Activated T-cell treated with anti-CD3 and anti-CD28 coated beads, Interleukin-2, amount 50 U/mL, for 1 hour (primary cell): ENCODE results near the gene GFM1.

Source experiments
- DNase-seq: peaks from one replicate; pipeline ENCODE4 v3.0.0-alpha.2; 2020

GFM1 gene

DNA sequence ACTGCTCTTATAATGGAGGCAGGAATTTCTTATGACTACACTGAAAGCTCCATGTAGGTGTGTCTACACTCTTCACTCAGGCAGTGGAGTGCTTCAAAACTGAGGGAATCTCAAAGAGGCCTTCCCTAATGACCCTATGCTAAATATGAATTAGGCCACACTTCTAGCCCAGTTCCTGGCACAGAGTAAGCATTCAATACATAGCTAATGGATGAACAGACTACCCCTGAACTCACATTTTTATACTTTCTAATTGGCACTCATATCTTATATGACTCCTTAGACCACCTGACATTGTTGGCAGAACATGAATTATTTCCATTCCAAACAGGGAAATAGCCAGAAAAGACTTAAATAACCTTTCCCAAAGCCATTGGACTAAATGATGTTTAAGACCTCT, 84.5 kb downstream of the GFM1 start:
- DNase-seq = no peak

- DNase-seq = no peak
Measured at GRCh38 chr3:158731486-158731885, 87.2 kb downstream of the GFM1 start.

GRCh38 chr3:158731938-158732855, 87.9 kb downstream of the GFM1 start, which contains the start of gene RARRES1:
TSS of gene RARRES1 (minus strand) at chr3:158732457. CDS start at chr3:158732415, 42 bp downstream.
- peak; percentile 31 for DNase-seq

- DNase-seq = no peak
Measured at GRCh38 chr3:158732856-158733200, 88.5 kb downstream of the GFM1 start.

GRCh38 chr3:158733656-158734055, 89.3 kb downstream of the GFM1 start:
- DNase-seq = no peak

GRCh38 chr3:158735296-158736033, 91.1 kb downstream of the GFM1 start:
- no peak for DNase-seq

DNA sequence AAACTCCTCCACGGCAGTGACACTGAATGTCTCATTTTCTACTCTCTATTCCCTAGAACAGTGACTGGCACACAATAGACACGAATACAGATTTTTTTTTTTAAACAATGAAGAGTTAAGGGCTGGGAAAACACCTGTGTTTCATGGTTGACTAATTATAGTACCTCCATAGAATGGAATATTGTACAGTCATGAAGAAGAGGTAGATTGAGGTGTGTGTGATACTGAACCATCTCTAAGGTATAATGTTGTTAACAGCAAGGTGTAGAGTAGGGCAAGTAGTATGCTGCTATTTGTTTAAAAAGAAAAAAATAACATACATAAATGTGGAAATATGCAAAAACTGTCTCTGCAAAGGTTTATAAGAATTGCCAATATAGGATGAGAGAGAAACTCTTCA, 93.1 kb downstream of the GFM1 start:
- no peak for DNase-seq

DNA sequence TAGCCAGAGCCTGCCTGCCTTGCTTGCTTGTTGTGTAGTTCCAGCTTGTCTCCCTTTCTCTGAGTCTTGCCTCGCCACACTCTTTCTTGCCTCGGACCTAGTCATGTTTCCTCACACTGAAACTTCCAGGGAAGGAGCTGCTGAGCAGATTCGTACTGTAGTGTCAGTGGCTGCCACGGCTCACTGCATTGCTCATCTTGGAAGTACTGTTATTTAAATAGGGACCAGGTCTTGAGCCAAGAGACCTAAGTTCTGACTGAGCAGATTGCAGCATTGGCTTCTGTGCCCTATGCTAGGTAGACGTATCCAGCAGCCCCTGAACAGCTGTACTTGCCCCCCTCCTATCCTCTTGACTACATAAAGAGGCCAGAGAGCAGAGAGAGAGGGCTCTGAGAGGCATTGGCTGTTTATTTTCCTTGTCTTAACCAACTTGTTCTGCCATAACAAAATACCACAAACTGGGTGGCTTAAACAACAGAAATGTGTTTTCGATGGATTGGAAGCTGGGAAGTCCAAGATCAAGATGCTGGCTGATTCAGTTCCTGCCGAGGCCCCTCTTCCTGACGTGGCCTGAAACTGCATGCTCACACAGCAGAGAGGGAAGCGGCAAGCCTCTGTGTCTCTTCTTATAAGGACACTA, 93.8 kb downstream of the GFM1 start:
- no peak for DNase-seq

- DNase-seq = no peak
Measured at GRCh38 chr3:158738653-158739052, 94.3 kb downstream of the GFM1 start.

DNA sequence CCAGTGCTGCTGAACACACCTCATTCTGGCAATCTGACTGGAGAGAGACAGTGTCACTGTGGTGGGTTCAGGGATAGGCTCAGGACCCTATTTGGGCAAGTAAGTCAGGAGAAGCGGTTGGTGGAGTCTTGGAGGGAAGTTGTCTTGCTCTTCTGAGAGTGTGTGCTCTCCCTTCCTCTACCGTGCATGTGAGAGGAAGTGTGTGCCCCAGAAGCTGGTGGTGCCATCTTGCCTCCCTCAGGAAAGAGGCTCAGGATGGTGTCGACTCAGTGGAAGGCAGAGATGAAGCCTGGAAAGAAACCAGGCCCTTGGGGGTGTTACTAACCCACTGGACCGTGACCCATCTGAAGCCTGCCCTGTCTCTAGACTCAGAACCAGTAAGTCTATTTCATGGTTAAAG, 94.8 kb downstream of the GFM1 start:
- DNase-seq = no peak

DNA sequence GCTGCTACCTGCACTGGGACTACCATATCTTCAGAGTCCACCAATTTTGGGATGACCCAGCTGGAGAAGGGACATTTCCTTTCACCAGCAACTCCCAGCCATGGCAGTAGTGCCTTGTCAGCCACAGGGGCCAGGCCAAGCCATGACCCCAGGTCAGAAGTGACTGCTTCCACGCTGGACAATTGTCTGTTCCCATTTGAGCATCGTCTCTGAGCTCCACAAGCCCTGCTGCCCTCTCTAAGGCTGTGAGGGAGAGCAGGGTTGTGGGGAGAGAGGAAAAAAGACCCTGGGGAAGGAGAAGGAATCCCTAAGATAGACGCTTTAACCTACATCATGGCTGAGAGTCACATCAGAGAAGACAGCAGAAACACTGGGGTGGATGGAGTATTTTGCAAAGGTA, 95.3 kb downstream of the GFM1 start:
- DNase-seq = no peak
